ENCODE data around the gene IGF2BP2.

Gene IGF2BP2

GRCh38 chr3:185721970-185722369 lies 102.9 kb downstream of the IGF2BP2 start:
- H3K4me3 ChIP-seq (ENCODE audit: low read depth, low read length): no peak overlapping the region
- no peak for DNase-seq (ENCODE audit: low read depth)
- TF ChIP-seq CTCF (IDR thresholded peaks at IDR 0.05; ENCODE audit: insufficient read depth, low read depth, low read length, missing control alignments): no peak

- no peak for TF ChIP-seq CTCF (IDR thresholded peaks at IDR 0.05; ENCODE audit: insufficient read depth, low read depth, low read length, missing control alignments)
- no peak overlapping the region for H3K4me3 ChIP-seq (ENCODE audit: low read depth, low read length)
- no peak for DNase-seq (ENCODE audit: low read depth)
Observed at GRCh38 chr3:185720326-185720725, 104.5 kb downstream of the IGF2BP2 start.

GRCh38 chr3:185718736-185719593 lies 105.9 kb downstream of the IGF2BP2 start:
- no peak for DNase-seq (ENCODE audit: low read depth)
- no peak for TF ChIP-seq CTCF (IDR thresholded peaks at IDR 0.05; ENCODE audit: insufficient read depth, low read depth, low read length, missing control alignments)
- no peak overlapping the region for H3K4me3 ChIP-seq (ENCODE audit: low read depth, low read length)

- H3K4me3 ChIP-seq (ENCODE audit: low read depth, low read length): no peak overlapping the region
- DNase-seq (ENCODE audit: low read depth): no peak
- no peak for TF ChIP-seq CTCF (IDR thresholded peaks at IDR 0.05; ENCODE audit: insufficient read depth, low read depth, low read length, missing control alignments)
Observed at GRCh38 chr3:185717627-185718402, 107.0 kb downstream of the IGF2BP2 start.

- no peak for DNase-seq (ENCODE audit: low read depth)
- no peak overlapping the region for H3K4me3 ChIP-seq (ENCODE audit: low read depth, low read length)
- TF ChIP-seq CTCF (IDR thresholded peaks at IDR 0.05; ENCODE audit: insufficient read depth, low read depth, low read length, missing control alignments): no peak
Observed at GRCh38 chr3:185717121-185717520, 107.7 kb downstream of the IGF2BP2 start.

- DNase-seq (ENCODE audit: low read depth): no peak
- TF ChIP-seq CTCF (IDR thresholded peaks at IDR 0.05; ENCODE audit: insufficient read depth, low read depth, low read length, missing control alignments): no peak
- no peak overlapping the region for H3K4me3 ChIP-seq (ENCODE audit: low read depth, low read length)
Observed at GRCh38 chr3:185716436-185717108, 108.3 kb downstream of the IGF2BP2 start.
